Measurements from ENCODE around the gene TOP2B.

Gene TOP2B

GRCh38 chr3:25582242-25582641, 82.5 kb downstream of the TOP2B start:
- DNase-seq (ENCODE audit: low spot score): no peak

- no peak for DNase-seq (ENCODE audit: low spot score)
Observed at GRCh38 chr3:25581823-25582222, 82.9 kb downstream of the TOP2B start.

DNA sequence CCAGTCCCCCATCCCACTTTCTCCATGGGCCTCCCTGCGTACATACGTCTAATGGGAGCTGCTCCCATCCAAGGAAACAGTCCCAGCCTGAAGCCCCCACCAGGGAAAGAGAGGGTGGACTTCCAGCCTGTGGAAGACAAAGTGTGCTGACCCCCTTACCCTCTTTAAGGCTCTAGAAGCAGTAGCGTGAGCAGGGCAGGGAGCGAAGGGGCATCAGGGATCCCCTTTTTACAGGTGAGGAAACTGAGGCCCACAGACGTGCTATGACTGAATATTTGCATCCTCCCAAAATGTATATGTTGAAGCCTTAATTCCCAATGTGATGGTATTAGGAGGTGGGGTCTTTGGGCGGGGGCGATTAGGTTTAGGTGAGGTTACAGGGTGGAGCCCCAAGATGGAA, 83.4 kb downstream of the TOP2B start:
- no peak for DNase-seq (ENCODE audit: low spot score)

- DNase-seq (ENCODE audit: low spot score): no peak
Observed at GRCh38 chr3:25580534-25580933, 84.2 kb downstream of the TOP2B start.

DNA sequence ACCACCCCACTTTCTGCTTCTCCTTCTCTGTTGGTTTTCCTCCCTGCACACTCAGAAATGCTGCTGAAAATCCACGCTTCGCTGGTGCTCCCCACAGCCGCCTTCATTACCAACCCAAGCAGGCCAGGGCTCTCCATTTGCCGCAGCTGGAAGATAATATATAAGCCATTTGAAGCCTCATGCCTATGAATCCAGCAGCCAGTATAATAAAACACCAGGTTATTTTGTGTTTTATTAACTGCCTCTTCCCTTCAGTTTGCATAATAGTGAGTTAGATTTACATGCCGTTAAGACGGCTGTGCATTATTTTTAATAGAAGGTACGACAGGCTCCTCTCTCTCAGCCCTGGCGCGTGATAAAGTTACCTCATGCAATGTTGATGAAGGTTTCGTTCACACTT, 86.6 kb downstream of the TOP2B start:
- DNase-seq (ENCODE audit: low spot score): no peak

- no peak for DNase-seq (ENCODE audit: low spot score)
Observed at GRCh38 chr3:25576831-25577454, 87.8 kb downstream of the TOP2B start.

- no peak for DNase-seq (ENCODE audit: low spot score)
Observed at GRCh38 chr3:25576146-25576545, 88.6 kb downstream of the TOP2B start.

- DNase-seq (ENCODE audit: low spot score): no peak
Observed at GRCh38 chr3:25575001-25575400, 89.7 kb downstream of the TOP2B start.

GRCh38 chr3:25574172-25574765, 90.4 kb downstream of the TOP2B start:
- DNase-seq (ENCODE audit: low spot score): no peak

- DNase-seq (ENCODE audit: low spot score): peak; percentile 66
Observed at GRCh38 chr3:25573386-25574171, 91.1 kb downstream of the TOP2B start.

DNA sequence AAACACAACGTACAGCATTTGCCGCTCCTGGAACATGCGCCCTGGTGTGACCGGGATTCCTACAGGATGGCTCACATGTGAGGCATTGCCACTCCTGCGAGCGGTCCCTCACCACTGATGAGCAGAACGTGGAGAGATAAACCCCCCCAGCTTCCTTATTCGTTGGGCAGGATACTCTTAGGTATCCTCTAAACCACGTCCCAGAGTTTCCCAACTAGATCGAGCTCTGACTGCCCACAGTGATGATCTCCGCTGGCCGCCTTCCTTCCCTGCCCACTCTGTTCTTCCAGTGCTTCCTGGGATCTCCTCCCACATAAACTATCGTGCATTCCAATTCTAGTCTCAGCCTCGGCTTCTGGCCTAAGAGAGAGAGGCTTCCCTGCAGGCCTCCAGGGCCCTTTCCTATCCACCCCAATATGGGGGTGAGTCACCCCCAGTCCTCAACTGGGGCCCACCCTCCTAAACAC, 91.8 kb downstream of the TOP2B start:
- no peak for DNase-seq (ENCODE audit: low spot score)

DNA sequence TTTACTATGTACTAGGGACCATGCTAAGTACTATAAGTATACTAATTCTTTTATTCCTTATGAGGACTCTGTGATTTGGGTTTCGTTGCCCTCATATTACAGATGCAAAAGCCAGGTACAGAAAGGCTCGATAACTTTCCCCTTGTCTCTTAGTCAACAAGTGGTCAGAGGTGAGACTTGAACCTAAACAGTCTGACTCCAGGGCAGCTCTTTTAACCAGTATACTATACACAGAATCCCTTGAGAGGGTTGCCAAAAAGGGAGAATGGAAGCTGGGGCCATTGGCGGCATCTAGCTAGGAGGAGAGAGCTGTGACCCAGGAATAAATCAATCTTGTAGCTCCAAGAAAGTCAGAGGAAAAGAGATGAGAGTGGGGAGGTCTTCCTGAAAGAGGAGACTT, 92.4 kb downstream of the TOP2B start:
- no peak for DNase-seq (ENCODE audit: low spot score)

- DNase-seq (ENCODE audit: low spot score): no peak
Observed at GRCh38 chr3:25571285-25571684, 93.4 kb downstream of the TOP2B start.

DNA sequence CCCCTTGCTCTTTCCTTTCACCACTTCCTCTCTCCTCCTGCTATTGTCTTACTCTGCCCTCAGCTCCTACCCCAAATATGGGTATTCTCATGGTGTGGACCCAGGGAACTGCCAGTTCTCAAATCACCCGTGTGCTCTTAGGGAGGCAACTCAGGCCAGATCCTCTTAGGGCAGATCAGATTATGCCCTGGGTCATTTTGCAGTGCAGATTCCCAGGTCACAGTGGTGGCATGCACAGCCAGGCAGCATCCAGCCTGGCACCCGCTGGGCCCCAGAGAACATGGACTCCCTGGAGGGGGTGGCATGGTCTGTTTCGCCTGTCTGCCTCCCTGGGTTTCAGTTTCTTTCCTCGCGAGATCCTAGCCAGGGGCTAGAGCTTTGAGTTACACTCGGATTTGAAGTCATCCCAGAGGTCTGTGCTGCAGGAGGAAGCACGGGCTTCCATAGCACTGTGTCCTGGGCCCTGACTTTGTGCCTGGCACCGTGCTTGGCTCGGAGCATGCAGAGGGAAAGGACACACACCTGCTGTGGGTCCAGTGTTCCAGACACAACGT, 96.1 kb downstream of the TOP2B start:
- no peak for DNase-seq (ENCODE audit: low spot score)

DNA sequence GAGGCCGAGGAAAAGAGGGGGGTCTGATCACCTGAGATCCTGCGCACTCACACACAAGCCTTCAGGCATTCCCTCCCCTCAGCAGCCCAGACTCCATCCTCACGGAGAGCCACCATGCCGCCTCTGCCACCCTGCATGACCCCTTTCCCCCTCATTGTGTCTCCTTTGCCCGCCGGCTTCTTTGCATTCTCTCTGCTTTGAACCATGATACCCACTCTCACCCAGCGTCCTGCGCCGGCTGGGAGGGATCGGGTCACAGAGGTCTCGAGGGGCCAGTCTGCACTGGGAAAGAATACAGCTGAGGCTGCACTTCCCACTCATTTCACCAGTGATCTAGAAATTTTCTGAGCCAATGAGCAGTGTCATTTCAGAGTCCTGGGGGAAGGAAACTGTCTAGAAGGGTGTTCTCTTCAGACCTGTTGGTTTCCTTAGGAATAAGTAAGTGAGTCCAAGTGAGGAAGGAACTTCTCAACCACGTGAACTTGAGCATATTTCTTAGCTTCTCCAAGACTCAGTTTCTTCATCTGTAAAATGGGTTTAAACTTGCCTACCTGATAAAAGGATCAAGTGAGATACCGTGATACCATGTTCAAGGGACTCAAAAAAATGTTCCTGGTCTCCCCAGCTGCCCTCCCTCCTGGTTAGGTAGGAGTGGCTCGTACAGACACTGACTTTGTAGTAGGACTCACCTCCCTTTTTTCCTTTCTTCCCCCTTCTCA, 96.7 kb downstream of the TOP2B start:
- DNase-seq (ENCODE audit: low spot score): no peak

DNA sequence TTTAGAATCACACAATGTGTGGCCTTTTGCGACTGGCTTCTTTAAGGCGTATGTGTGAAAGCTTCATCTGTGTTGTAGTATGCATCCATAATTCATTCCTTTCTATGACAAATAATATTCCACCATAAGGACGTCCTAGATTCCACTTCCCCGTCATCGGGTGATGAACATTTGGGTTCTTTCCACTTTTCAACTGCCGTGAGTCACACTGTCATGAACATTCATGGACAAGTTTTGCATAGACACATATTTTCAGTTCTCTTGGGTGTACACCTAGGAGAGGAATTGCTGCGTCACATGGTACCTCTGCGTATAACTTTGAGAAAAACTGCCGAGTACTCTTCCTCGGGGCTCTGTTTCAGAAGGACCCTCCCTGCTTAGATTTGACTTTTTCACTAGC, 97.3 kb downstream of the TOP2B start:
- DNase-seq (ENCODE audit: low spot score): peak; percentile 66

GRCh38 chr3:25566358-25566920, 98.3 kb downstream of the TOP2B start:
- DNase-seq (ENCODE audit: low spot score): no peak

DNA sequence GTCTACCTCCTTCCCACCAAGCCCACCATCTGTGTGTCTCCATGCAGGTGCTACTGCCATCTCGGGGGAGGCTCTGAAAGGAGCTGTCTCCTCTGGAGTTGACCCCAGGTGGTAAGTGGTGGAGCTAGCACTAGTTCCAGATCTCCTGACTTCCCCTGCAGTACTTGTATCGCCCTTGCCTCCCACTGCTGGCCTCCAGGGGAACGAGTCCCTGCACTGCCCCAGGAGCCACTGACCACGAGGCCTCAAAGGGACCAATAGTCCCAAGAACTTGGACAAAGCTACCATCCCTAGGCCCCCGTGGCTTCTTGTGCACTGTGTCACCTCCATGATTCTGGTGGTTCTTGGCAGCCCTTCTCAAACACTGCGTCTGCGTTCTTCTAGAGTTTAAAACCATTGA, 98.9 kb downstream of the TOP2B start:
- DNase-seq (ENCODE audit: low spot score): no peak

DNA sequence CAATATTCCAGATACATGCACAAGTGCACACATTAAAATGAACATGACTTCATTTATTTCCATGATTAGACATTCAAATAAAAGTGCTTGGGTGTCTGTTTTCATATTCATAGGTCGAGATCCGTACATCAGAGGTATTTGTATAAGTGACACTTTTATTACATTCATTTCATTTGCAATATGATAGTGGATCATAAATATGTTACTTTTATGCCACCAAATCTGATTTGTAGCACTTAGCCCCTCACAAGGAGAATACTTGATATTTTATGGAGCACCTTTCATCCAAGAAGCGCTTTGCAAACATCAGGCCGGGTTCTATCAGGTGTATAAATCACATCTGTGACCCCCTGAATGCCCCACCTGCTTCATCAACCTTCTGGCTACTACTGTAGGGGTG, 100.6 kb downstream of the TOP2B start:
- DNase-seq (ENCODE audit: low spot score): no peak

DNA sequence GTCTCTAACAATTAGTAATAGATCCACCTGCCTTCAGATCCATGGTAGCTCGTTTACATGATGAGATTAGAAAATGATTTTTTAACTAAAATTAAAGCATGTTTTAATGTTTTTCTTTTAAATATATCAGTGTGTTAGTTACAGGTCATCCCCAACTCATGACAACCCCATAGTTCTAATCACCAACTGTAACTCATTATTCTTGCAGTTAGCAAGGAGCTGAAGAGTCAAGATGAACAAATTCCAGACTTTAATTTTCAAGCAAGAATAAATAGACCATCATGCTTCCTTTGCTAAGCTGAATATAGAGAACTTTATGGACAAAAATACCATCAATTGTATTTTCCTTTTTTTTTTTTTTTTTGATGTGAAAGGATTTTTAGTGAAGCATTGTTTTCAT, 101.1 kb downstream of the TOP2B start:
- no peak for DNase-seq (ENCODE audit: low spot score)

DNA sequence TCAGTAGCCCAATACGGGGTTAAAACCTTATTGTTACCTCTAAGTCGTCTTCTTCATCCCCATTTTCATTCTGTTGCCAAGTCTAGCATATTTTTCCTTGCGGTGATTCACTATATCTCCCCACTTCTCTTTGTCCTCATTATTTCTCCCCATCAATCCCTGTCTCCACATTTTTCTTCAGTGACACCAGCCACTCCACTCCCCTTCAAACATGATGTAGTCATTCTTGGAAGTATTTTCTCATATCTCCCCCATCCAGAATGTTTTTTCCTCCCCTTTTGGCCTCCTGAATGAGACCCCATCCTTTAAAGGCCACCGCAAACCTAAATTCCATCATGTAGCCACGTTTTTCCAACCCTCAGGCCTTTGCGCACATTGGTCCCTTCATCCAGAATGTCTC, 105.9 kb downstream of the TOP2B start:
- no peak for DNase-seq (ENCODE audit: low spot score)

- DNase-seq (ENCODE audit: low spot score): no peak
Observed at GRCh38 chr3:25558121-25558520, 106.6 kb downstream of the TOP2B start.

All from putamen (tissue), 1 donor.